ENCODE data around the gene C1orf56. TPM values are rescaled to one million over a fixed set of nuclear protein-coding genes. Genes with fewer than 3 reads are reported as not detected.

C1orf56 gene
- total and polyA plus RNA-seq, 2 donors, result 0.80 to 2.1 TPM

Other genes starting within 250 kb of the C1orf56 start
- gene CTSK, start 239.5 kb upstream of the C1orf56 start, total RNA-seq, result 8.4 TPM
- gene CTSK, start 239.5 kb upstream of the C1orf56 start, polyA plus RNA-seq, result 27.5 TPM
- gene ARNT, start 171.2 kb upstream of the C1orf56 start, total RNA-seq, result 18.2 TPM
- gene ARNT, start 171.2 kb upstream of the C1orf56 start, polyA plus RNA-seq, result 17.2 TPM
- gene CTXND2, start 160.6 kb upstream of the C1orf56 start, total RNA-seq, result 0.05 TPM
- gene CTXND2, start 160.6 kb upstream of the C1orf56 start, polyA plus RNA-seq, result 0.09 TPM
- 35.5 TPM for gene SETDB1, start 121.4 kb upstream of the C1orf56 start, total RNA-seq
- gene SETDB1, start 121.4 kb upstream of the C1orf56 start, polyA plus RNA-seq, result 25.9 TPM
- 55.6 TPM for gene CERS2, start 72.9 kb upstream of the C1orf56 start, total RNA-seq
- gene CERS2, start 72.9 kb upstream of the C1orf56 start, polyA plus RNA-seq, result 76.3 TPM
- gene ANXA9, start 65.5 kb upstream of the C1orf56 start, total RNA-seq, result 0.14 TPM
- 2.1 TPM for gene ANXA9, start 65.5 kb upstream of the C1orf56 start, polyA plus RNA-seq
- 3.5 TPM for gene MINDY1, start 40.8 kb upstream of the C1orf56 start, total RNA-seq
- gene MINDY1, start 40.8 kb upstream of the C1orf56 start, polyA plus RNA-seq, result 4.8 TPM
- 16.2 TPM for gene PRUNE1, start 39.3 kb upstream of the C1orf56 start, total RNA-seq
- 16.7 TPM for gene PRUNE1, start 39.3 kb upstream of the C1orf56 start, polyA plus RNA-seq
- 0.52 TPM for gene BNIPL, start 11.2 kb upstream of the C1orf56 start, total RNA-seq
- 6.2 TPM for gene BNIPL, start 11.2 kb upstream of the C1orf56 start, polyA plus RNA-seq
- gene CDC42SE1, start 11.9 kb downstream of the C1orf56 start, total RNA-seq, result 92.0 TPM
- 95.9 TPM for gene CDC42SE1, start 11.9 kb downstream of the C1orf56 start, polyA plus RNA-seq
- 10.8 TPM for gene MLLT11, start 12.6 kb downstream of the C1orf56 start, total RNA-seq
- 6.6 TPM for gene MLLT11, start 12.6 kb downstream of the C1orf56 start, polyA plus RNA-seq
- 18.9 TPM for gene GABPB2, start 23.0 kb downstream of the C1orf56 start, total RNA-seq
- 8.5 TPM for gene GABPB2, start 23.0 kb downstream of the C1orf56 start, polyA plus RNA-seq
- 1.5 TPM for gene SEMA6C, start 98.9 kb downstream of the C1orf56 start, total RNA-seq
- gene SEMA6C, start 98.9 kb downstream of the C1orf56 start, polyA plus RNA-seq, result 24.3 TPM
- 30.0 TPM for gene TNFAIP8L2, start 108.9 kb downstream of the C1orf56 start, total RNA-seq
- gene TNFAIP8L2, start 108.9 kb downstream of the C1orf56 start, polyA plus RNA-seq, result 32.8 TPM
- gene LYSMD1, start 118.2 kb downstream of the C1orf56 start, total RNA-seq, result 11.9 TPM
- gene LYSMD1, start 118.2 kb downstream of the C1orf56 start, polyA plus RNA-seq, result 7.7 TPM
- 63.8 TPM for gene SCNM1, start 118.4 kb downstream of the C1orf56 start, total RNA-seq
- 75.2 TPM for gene SCNM1, start 118.4 kb downstream of the C1orf56 start, polyA plus RNA-seq
- gene TMOD4, start 128.2 kb downstream of the C1orf56 start, total RNA-seq, result 0.38 TPM
- 1.0 TPM for gene TMOD4, start 128.2 kb downstream of the C1orf56 start, polyA plus RNA-seq
- gene VPS72, start 142.4 kb downstream of the C1orf56 start, total RNA-seq, result 47.2 TPM
- 40.2 TPM for gene VPS72, start 142.4 kb downstream of the C1orf56 start, polyA plus RNA-seq
- 30.7 TPM for gene PIP5K1A, start 150.8 kb downstream of the C1orf56 start, total RNA-seq
- gene PIP5K1A, start 150.8 kb downstream of the C1orf56 start, polyA plus RNA-seq, result 29.8 TPM
- gene PSMD4, start 207.0 kb downstream of the C1orf56 start, total RNA-seq, result 272 TPM
- gene PSMD4, start 207.0 kb downstream of the C1orf56 start, polyA plus RNA-seq, result 157 TPM
- gene ZNF687, start 234.5 kb downstream of the C1orf56 start, total RNA-seq, result 9.8 TPM
- 11.1 TPM for gene ZNF687, start 234.5 kb downstream of the C1orf56 start, polyA plus RNA-seq

Data from thymus (tissue), 2 donors.